Astrocyte (in vitro differentiated cells and primary cell): ENCODE results near the gene INSRR.

Experiments
- CTCF ChIP-seq: IDR thresholded peaks from 2 replicates; pipeline ENCODE4 v1.5.1; 2011; ENCODE audit warnings: low read depth, mild to moderate bottlenecking, inconsistent platforms, low read length, moderate library complexity; ENCODE audit not compliant: insufficient read depth
- EZH2 ChIP-seq: IDR thresholded peaks from 2 replicates; pipeline ENCODE4 v1.6.1; 2012; ENCODE audit warnings: mild to moderate bottlenecking, low read length, inconsistent platforms; ENCODE audit not compliant: insufficient read depth

- no peak for TF ChIP-seq CTCF
- TF ChIP-seq EZH2, result no peak
These were observed 7.5 kb upstream of the INSRR start for GRCh38 chr1:156866249-156866909.
